Activated CD4-positive, alpha-beta memory T cell treated with anti-CD3 and anti-CD28 coated beads, Interleukin-2, amount 10 ng/mL, durations not matched to agents 7 days and 5 days (primary cell): Measurements from ENCODE around the gene WNT8A. TPM values are rescaled to one million over a fixed set of nuclear protein-coding genes. Genes with fewer than 3 reads are reported as not detected.
"Not testable (repeated sequence)": the region's sequence is repeated elsewhere in the genome, so short reads cannot be mapped to it uniquely, and the experiment has no call there.

ENCODE experiments used
- CTCF ChIA-PET: fragments of 350-600 bp; sonication (Branson Sonifier 250); formaldehyde crosslinking; loops from one replicate; lab custom pipeline; 2021; ENCODE audit warnings: antibody characterized with exemption, inconsistent platforms; lab: Charles Lee
- POLR2A ChIA-PET: fragments of 350-600 bp; sonication (Branson Sonifier 250); formaldehyde crosslinking; loops from one replicate; lab custom pipeline; 2021; ENCODE audit warnings: antibody characterized with exemption; lab: Charles Lee
- DNase-seq: peaks from one replicate; pipeline ENCODE4 v3.0.0-alpha.2; 2020
- H3K27ac Mint-ChIP-seq: one replicate; pipeline ENCODE4 v1.8.0; 2021; ENCODE audit warnings: mild to moderate bottlenecking, mixed read lengths
- H3K27me3 Mint-ChIP-seq: one replicate; pipeline ENCODE4 v1.8.0; 2021; ENCODE audit warnings: mixed read lengths
- H3K36me3 Mint-ChIP-seq: one replicate; pipeline ENCODE4 v1.8.0; 2021; ENCODE audit warnings: low read depth, mixed read lengths
- H3K4me1 Mint-ChIP-seq: one replicate; pipeline ENCODE4 v1.8.0; 2021; ENCODE audit warnings: mixed read lengths
- H3K4me3 Mint-ChIP-seq: one replicate; pipeline ENCODE4 v1.8.0; 2021; ENCODE audit warnings: mild to moderate bottlenecking, mixed read lengths
- H3K9me3 Mint-ChIP-seq: one replicate; pipeline ENCODE4 v1.8.0; 2021; ENCODE audit warnings: mixed read lengths
- total RNA-seq, 2 experiments: library from RNA; stranded (reverse); gene quantifications; one replicate each; pipeline ENCODE4 v1.2.3, GENCODE V29; 2021

Gene WNT8A
- total RNA-seq = not detected

GRCh38 chr5:138083702-138084101 is at the start of gene WNT8A:
WNT8A (plus strand) TSS chr5:138084033; CDS start chr5:138084128, 95 bp downstream.
- POLR2A ChIA-PET = interaction anchor here (1.0 kb wide), 1 partner anchor 50 kb away, joined by 3 read pairs; no protein-coding TSS in a partner anchor
- Mint-ChIP-seq H3K27me3 (peaks cover 5% of the 10 kb centered on the region), H3K4me1 (peaks cover 16% of the 10 kb centered on the region), H3K9me3 (no peaks in the 10 kb centered on the region), H3K27ac (no peak within 1 kb of the TSS), H3K4me3 (no peak within 1 kb of the TSS), H3K36me3 (no peaks in the 10 kb centered on the region)
- DNase-seq = no peak
- CTCF ChIA-PET = no interaction called here

- no peak overlapping the region for H3K27ac Mint-ChIP-seq
- peak; percentile 68 for DNase-seq
- H3K4me1 Mint-ChIP-seq = peaks cover 38% of the 10 kb centered on the region
- no peak overlapping the region for H3K4me3 Mint-ChIP-seq
- H3K36me3 Mint-ChIP-seq = peaks cover 15% of the 10 kb centered on the region
- ChIA-PET POLR2A (interaction anchor here (0.9 to 4.1 kb wide), 4 partner anchors 13 to 284 kb away, joined by 3 to 16 read pairs (median 6); partner anchors contain the start of genes BRD8 and KIF20A), CTCF (interaction anchor here (0.6 to 5.6 kb wide), 31 partner anchors 8 to 513 kb away, joined by 3 to 133 read pairs (median 4); partner anchors contain the start of gene CDC23)
- no peaks in the 10 kb centered on the region for H3K9me3 Mint-ChIP-seq
- H3K27me3 Mint-ChIP-seq = no peaks in the 10 kb centered on the region
These were observed 48.0 kb upstream of the WNT8A start for GRCh38 chr5:138035605-138036537.

- H3K27ac Mint-ChIP-seq = no peak overlapping the region
- peaks cover 30% of the 10 kb centered on the region for H3K4me1 Mint-ChIP-seq
- H3K9me3 Mint-ChIP-seq = no peaks in the 10 kb centered on the region
- peaks cover 5% of the 10 kb centered on the region for H3K36me3 Mint-ChIP-seq
- peaks cover 3% of the 10 kb centered on the region for H3K27me3 Mint-ChIP-seq
- no peak for DNase-seq
- H3K4me3 Mint-ChIP-seq = no peak overlapping the region
- CTCF ChIA-PET = interaction anchor here (1.6 to 5.6 kb wide), 6 partner anchors 10 to 258 kb away, joined by 8 to 133 read pairs (median 14); no protein-coding TSS in a partner anchor
- POLR2A ChIA-PET = no interaction called here
These were observed 46.6 kb upstream of the WNT8A start for GRCh38 chr5:138037271-138037670.

GRCh38 chr5:138037907-138038633 is 45.8 kb upstream of the WNT8A start:
- no peak for DNase-seq
- CTCF ChIA-PET = interaction anchor here (0.8 to 5.6 kb wide), 6 partner anchors 26 to 95 kb away, joined by 3 to 133 read pairs (median 6); no protein-coding TSS in a partner anchor
- H3K4me3 Mint-ChIP-seq = no peak overlapping the region
- peaks cover 3% of the 10 kb centered on the region for H3K27me3 Mint-ChIP-seq
- no peaks in the 10 kb centered on the region for H3K9me3 Mint-ChIP-seq
- POLR2A ChIA-PET = interaction anchor here (0.9 kb wide), 1 partner anchor 33 kb away, joined by 3 read pairs; no protein-coding TSS in a partner anchor
- H3K36me3 Mint-ChIP-seq = peaks cover 2% of the 10 kb centered on the region
- peaks cover 33% of the 10 kb centered on the region for H3K4me1 Mint-ChIP-seq
- no peak overlapping the region for H3K27ac Mint-ChIP-seq

- ChIA-PET CTCF (interaction anchor here (0.6 to 2.0 kb wide), 6 partner anchors 25 to 425 kb away, joined by 3 to 24 read pairs (median 3); no protein-coding TSS in a partner anchor), POLR2A (interaction anchor here (0.9 kb wide), 1 partner anchor 33 kb away, joined by 3 read pairs; no protein-coding TSS in a partner anchor)
- peaks cover 28% of the 10 kb centered on the region for H3K4me1 Mint-ChIP-seq
- DNase-seq = no peak
- H3K36me3 Mint-ChIP-seq = peaks cover 2% of the 10 kb centered on the region
- peaks cover 3% of the 10 kb centered on the region for H3K27me3 Mint-ChIP-seq
- no peak overlapping the region for H3K27ac Mint-ChIP-seq
- H3K4me3 Mint-ChIP-seq = no peak overlapping the region
- H3K9me3 Mint-ChIP-seq = no peaks in the 10 kb centered on the region
These were observed 45.0 kb upstream of the WNT8A start for GRCh38 chr5:138038826-138039225.

GRCh38 chr5:138045283-138045682 is 38.5 kb upstream of the WNT8A start:
- DNase-seq, H3K36me3 Mint-ChIP-seq, H3K27ac Mint-ChIP-seq, H3K4me1 Mint-ChIP-seq, H3K4me3 Mint-ChIP-seq, H3K27me3 Mint-ChIP-seq, H3K9me3 Mint-ChIP-seq, POLR2A ChIA-PET, CTCF ChIA-PET: not testable (repeated sequence)

GRCh38 chr5:138051441-138052296 is 32.2 kb upstream of the WNT8A start:
- no peaks in the 10 kb centered on the region for H3K36me3 Mint-ChIP-seq
- H3K27ac Mint-ChIP-seq = no peak overlapping the region
- CTCF ChIA-PET = interaction anchor here (0.6 to 2.3 kb wide), 2 partner anchors 13 to 17 kb away, joined by 3 to 7 read pairs; no protein-coding TSS in a partner anchor
- H3K4me1 Mint-ChIP-seq = peaks cover 22% of the 10 kb centered on the region
- POLR2A ChIA-PET = no interaction called here
- no peak overlapping the region for H3K4me3 Mint-ChIP-seq
- no peak for DNase-seq
- H3K9me3 Mint-ChIP-seq = no peaks in the 10 kb centered on the region
- peaks cover 2% of the 10 kb centered on the region for H3K27me3 Mint-ChIP-seq

- H3K9me3 Mint-ChIP-seq, H3K27ac Mint-ChIP-seq, DNase-seq, POLR2A ChIA-PET, H3K4me3 Mint-ChIP-seq, H3K27me3 Mint-ChIP-seq, H3K36me3 Mint-ChIP-seq: not testable (repeated sequence)
- H3K4me1 Mint-ChIP-seq = peaks cover 24% of the 10 kb centered on the region
- CTCF ChIA-PET = interaction anchor here (1.2 to 2.3 kb wide), 4 partner anchors 9 to 25 kb away, joined by 3 to 7 read pairs (median 6); no protein-coding TSS in a partner anchor
These were observed 31.1 kb upstream of the WNT8A start for GRCh38 chr5:138052718-138053117.

GRCh38 chr5:138053554-138053953 is 30.3 kb upstream of the WNT8A start:
- peaks cover 24% of the 10 kb centered on the region for H3K4me1 Mint-ChIP-seq
- peak overlapping the region; percentile 27 for H3K27ac Mint-ChIP-seq
- CTCF ChIA-PET = interaction anchor here (0.7 to 2.3 kb wide), 7 partner anchors 8 to 79 kb away, joined by 3 to 7 read pairs (median 4); no protein-coding TSS in a partner anchor
- no peaks in the 10 kb centered on the region for H3K36me3 Mint-ChIP-seq
- H3K27me3 Mint-ChIP-seq = peaks cover 2% of the 10 kb centered on the region
- H3K4me3 Mint-ChIP-seq = no peak overlapping the region
- no peaks in the 10 kb centered on the region for H3K9me3 Mint-ChIP-seq
- DNase-seq = no peak
- POLR2A ChIA-PET = interaction anchor here (0.7 kb wide), 1 partner anchor 20 kb away, joined by 3 read pairs; no protein-coding TSS in a partner anchor

GRCh38 chr5:138054206-138054605 is 29.6 kb upstream of the WNT8A start:
- CTCF ChIA-PET = interaction anchor here (0.7 to 1.8 kb wide), 5 partner anchors 12 to 79 kb away, joined by 3 to 6 read pairs (median 3); no protein-coding TSS in a partner anchor
- DNase-seq = no peak
- POLR2A ChIA-PET = interaction anchor here (0.7 kb wide), 1 partner anchor 21 kb away, joined by 3 read pairs; no protein-coding TSS in a partner anchor
- H3K36me3 Mint-ChIP-seq = no peaks in the 10 kb centered on the region
- H3K4me1 Mint-ChIP-seq = peaks cover 24% of the 10 kb centered on the region
- H3K4me3 Mint-ChIP-seq = no peak overlapping the region
- H3K27me3 Mint-ChIP-seq = peaks cover 2% of the 10 kb centered on the region
- H3K27ac Mint-ChIP-seq = no peak overlapping the region
- no peaks in the 10 kb centered on the region for H3K9me3 Mint-ChIP-seq

GRCh38 chr5:138054847-138055558 is 28.8 kb upstream of the WNT8A start:
- no peaks in the 10 kb centered on the region for H3K36me3 Mint-ChIP-seq
- no peak overlapping the region for H3K4me3 Mint-ChIP-seq
- DNase-seq = no peak
- peaks cover 24% of the 10 kb centered on the region for H3K4me1 Mint-ChIP-seq
- no peak overlapping the region for H3K27ac Mint-ChIP-seq
- CTCF ChIA-PET = interaction anchor here (2.7 kb wide), 1 partner anchor 14 kb away, joined by 13 read pairs; no protein-coding TSS in a partner anchor
- POLR2A ChIA-PET = no interaction called here
- H3K27me3 Mint-ChIP-seq = peaks cover 2% of the 10 kb centered on the region
- H3K9me3 Mint-ChIP-seq = no peaks in the 10 kb centered on the region
